HepG2 (cell line): ENCODE results near the gene C20orf144. TPM values are rescaled to one million over a fixed set of nuclear protein-coding genes. Genes with fewer than 3 reads are reported as not detected.

Source experiments
- ARNTL ChIP-seq: sonication (generic); formaldehyde crosslinking; IDR thresholded peaks from 2 replicates; pipeline ENCODE4 v1.4.0; 2020; ENCODE audit warnings: mild to moderate bottlenecking, missing genetic modification reagents
- ATRX ChIP-seq: sonication (generic); formaldehyde crosslinking; IDR thresholded peaks from 2 replicates; pipeline ENCODE4 v1.4.0; 2020; ENCODE audit warnings: missing genetic modification reagents, borderline replicate concordance
- BRD4 ChIP-seq: sonication (generic); formaldehyde crosslinking; IDR thresholded peaks from 2 replicates; pipeline ENCODE4 v1.4.0; 2020; ENCODE audit warnings: missing genetic modification reagents
- ETV5 ChIP-seq: IDR thresholded peaks from 2 replicates; pipeline ENCODE4 v1.6.1; 2018; ENCODE audit warnings: missing biosample characterization, missing genetic modification reagents, inconsistent platforms, borderline replicate concordance
- GABPA ChIP-seq, 2 experiments: IDR thresholded peaks; 2 replicates each; pipeline ENCODE4 v1.6.1; 2011 to 2016; ENCODE audit warnings: low read depth in 2 of 2, low read length in 1 of 2, missing biosample characterization in 1 of 2, missing genetic modification characterization in 1 of 2
- PAX8 ChIP-seq: sonication (generic); formaldehyde crosslinking; IDR thresholded peaks from 2 replicates; pipeline ENCODE4 v1.8.0; 2022; ENCODE audit warnings: mild to moderate bottlenecking, missing genetic modification reagents, borderline replicate concordance
- SETDB1 ChIP-seq: sonication (generic); formaldehyde crosslinking; IDR thresholded peaks from 2 replicates; pipeline ENCODE4 v1.5.1; 2020; ENCODE audit warnings: missing genetic modification reagents, mild to moderate bottlenecking, borderline replicate concordance
- SNRNP70 ChIP-seq: fragments of 200-400 bp; formaldehyde crosslinking; IDR thresholded peaks from 2 replicates; pipeline ENCODE4 v1.6.1; 2017; ENCODE audit warnings: mild to moderate bottlenecking, low read depth, low read length, moderate library complexity
- UBTF ChIP-seq: sonication (generic); formaldehyde crosslinking; IDR thresholded peaks from 2 replicates; pipeline ENCODE4 v1.4.0; 2020; ENCODE audit warnings: mild to moderate bottlenecking, missing genetic modification reagents
- ZBTB33 ChIP-seq: sonication (generic); formaldehyde crosslinking; IDR thresholded peaks from 2 replicates; pipeline ENCODE4 v1.4.0; 2020; ENCODE audit warnings: missing genetic modification reagents
- ZNF205 ChIP-seq: IDR thresholded peaks from 2 replicates; pipeline ENCODE4 v1.6.1; 2018; ENCODE audit warnings: missing biosample characterization, missing genetic modification reagents
- ZNF30 ChIP-seq: sonication (generic); formaldehyde crosslinking; IDR thresholded peaks from 2 replicates; pipeline ENCODE4 v1.5.0; 2020; ENCODE audit warnings: mild to moderate bottlenecking, missing genetic modification reagents
- ZNF747 ChIP-seq: sonication (generic); formaldehyde crosslinking; IDR thresholded peaks from 2 replicates; pipeline ENCODE4 v1.8.1; 2023; ENCODE audit warnings: missing genetic modification reagents, mild to moderate bottlenecking, borderline replicate concordance
- ZNF782 ChIP-seq: sonication (generic); formaldehyde crosslinking; IDR thresholded peaks from 2 replicates; pipeline ENCODE4 v1.4.0; 2020; ENCODE audit warnings: missing genetic modification reagents, mild to moderate bottlenecking, borderline replicate concordance
- ZNF83 ChIP-seq: sonication (generic); formaldehyde crosslinking; IDR thresholded peaks from 2 replicates; pipeline ENCODE4 v1.4.0; 2020; ENCODE audit warnings: missing genetic modification reagents, mild to moderate bottlenecking, borderline replicate concordance
- ZSCAN30 ChIP-seq: sonication (generic); formaldehyde crosslinking; IDR thresholded peaks from 2 replicates; pipeline ENCODE4 v1.5.0; 2020; ENCODE audit warnings: mild to moderate bottlenecking, missing genetic modification reagents
- polyA plus RNA-seq, 8 experiments: library from polyadenylated mRNA; depleted of rRNA in 3 of 8; stranded (reverse) in 7 of 8; unstranded in 1 of 8; fragments of >200 nt; fragmentation: Illumina TruSeq in 4 of 8; extraction: Trizol in 4 of 8; gene quantifications; 2 replicates each; pipeline versions ENCODE4 v1.2.1 to v1.2.3, GENCODE V29; 2011 to 2016; ENCODE audit warnings: low read depth in 4 of 8, missing spikeins in 1 of 8, mixed read lengths in 1 of 8; ENCODE audit not compliant: insufficient read depth in 1 of 8
- total RNA-seq, 5 experiments: library from RNA; depleted of rRNA; stranded (reverse); fragments of >200 nt; fragmentation: Illumina TruSeq; extraction: Trizol; gene quantifications; 2 replicates each; pipeline ENCODE4 v1.2.3, GENCODE V29; 2016; ENCODE audit warnings: low read depth in 1 of 5
- TF ChIP-seq, protein P1 (sequence below): IDR thresholded peaks from 2 replicates; pipeline ENCODE4 v1.6.1; 2016; ENCODE audit warnings: low read depth, borderline replicate concordance
- TF ChIP-seq, protein P2 (sequence below): sonication (generic); formaldehyde crosslinking; IDR thresholded peaks from 2 replicates; pipeline ENCODE4 v1.5.1; 2020; ENCODE audit warnings: mild to moderate bottlenecking, missing genetic modification reagents, moderate library complexity

Gene C20orf144
- total and polyA plus RNA-seq, 2 of the 13 experiments (the other 11 are each of a cell fraction or from before 2014, with no cell fraction given), result 0.09 to 0.16 TPM

DNA sequence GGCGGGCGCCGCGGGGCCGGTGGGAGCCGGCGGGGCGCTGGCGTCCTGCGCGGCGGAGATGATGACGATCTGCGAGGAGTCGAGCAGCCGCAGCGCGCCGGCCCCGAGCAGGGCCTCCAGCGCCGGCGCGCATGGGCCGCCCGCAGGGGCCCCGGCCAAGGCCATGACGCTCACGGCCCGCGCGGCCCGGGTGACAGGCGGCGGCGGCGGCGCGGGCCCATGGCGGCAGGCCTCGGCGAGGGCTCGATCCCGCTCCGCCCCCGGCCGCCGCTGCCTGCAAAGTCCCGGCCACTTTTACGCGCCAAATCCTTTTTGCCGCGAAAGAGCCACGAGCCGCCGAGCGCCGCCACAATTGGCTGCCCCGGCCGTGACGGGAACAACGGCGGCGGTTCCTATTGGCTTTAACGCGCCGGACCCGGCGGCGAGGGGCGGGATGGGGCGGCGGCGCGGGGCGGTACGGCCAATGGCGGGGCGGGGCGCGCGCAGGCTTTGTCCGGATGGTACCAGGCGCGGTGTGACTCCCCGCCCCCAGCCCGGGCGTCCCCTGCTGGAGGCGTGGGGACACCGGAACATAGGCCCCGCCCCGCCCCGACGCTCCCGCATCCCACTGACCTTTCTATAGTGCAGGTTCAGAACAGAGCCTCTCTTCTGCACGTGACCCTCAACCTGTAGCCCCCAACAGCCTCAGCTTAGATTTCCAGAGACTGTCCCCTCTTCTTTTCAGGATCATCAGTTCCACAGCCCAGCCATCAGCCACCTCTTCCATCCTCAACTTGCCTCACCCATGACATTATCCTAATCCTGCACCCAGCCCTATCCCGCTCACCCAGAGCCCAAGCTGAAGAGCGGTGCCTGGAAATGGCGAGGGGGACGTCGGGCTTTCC, 24.2 kb downstream of the C20orf144 start, which contains the start of gene E2F1 (continued):
- TF ChIP-seq ZBTB33 (no peak), ZNF83 (no peak), ARNTL (CRISPR knock-in tag) (peak; percentile 67; the same call in 1 of the 2 replicates), ETV5 (CRISPR knock-in tag) (peak; percentile 69), UBTF (peak; percentile 41), SETDB1 (CRISPR knock-in tag) (no peak), PAX8 (peak; percentile 38; the same call in 1 of the 2 replicates), ZNF205 (CRISPR knock-in tag) (peak; percentile 76; the same call in 1 of the 2 replicates), SNRNP70 (no peak), ZNF30 (CRISPR knock-in tag) (no peak), ZNF782 (CRISPR knock-in tag) (0 out of 2 replicates have a peak, but pooled peaks have one; percentile 24), BRD4 (CRISPR knock-in tag) (no peak), ZSCAN30 (CRISPR knock-in tag) (peak; percentile 75; the same call in 1 of the 2 replicates), ZNF747 (CRISPR knock-in tag) (peak; percentile 87; the same call in 1 of the 2 replicates), ATRX (CRISPR knock-in tag) (no peak), GABPA (IDR thresholded peaks at IDR 0.05; ENCODE audit: low read depth, low read length) (no peak), GABPA (CRISPR knock-in tag; IDR thresholded peaks at IDR 0.05; ENCODE audit: low read depth) (no peak)
- TF ChIP-seq, protein P1, sequence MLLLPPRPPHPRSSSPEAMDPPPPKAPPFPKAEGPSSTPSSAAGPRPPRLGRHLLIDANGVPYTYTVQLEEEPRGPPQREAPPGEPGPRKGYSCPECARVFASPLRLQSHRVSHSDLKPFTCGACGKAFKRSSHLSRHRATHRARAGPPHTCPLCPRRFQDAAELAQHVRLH (CRISPR knock-in tag), result 0 out of 2 replicates have a peak, but pooled peaks have one; percentile 55
- TF ChIP-seq, protein P2, sequence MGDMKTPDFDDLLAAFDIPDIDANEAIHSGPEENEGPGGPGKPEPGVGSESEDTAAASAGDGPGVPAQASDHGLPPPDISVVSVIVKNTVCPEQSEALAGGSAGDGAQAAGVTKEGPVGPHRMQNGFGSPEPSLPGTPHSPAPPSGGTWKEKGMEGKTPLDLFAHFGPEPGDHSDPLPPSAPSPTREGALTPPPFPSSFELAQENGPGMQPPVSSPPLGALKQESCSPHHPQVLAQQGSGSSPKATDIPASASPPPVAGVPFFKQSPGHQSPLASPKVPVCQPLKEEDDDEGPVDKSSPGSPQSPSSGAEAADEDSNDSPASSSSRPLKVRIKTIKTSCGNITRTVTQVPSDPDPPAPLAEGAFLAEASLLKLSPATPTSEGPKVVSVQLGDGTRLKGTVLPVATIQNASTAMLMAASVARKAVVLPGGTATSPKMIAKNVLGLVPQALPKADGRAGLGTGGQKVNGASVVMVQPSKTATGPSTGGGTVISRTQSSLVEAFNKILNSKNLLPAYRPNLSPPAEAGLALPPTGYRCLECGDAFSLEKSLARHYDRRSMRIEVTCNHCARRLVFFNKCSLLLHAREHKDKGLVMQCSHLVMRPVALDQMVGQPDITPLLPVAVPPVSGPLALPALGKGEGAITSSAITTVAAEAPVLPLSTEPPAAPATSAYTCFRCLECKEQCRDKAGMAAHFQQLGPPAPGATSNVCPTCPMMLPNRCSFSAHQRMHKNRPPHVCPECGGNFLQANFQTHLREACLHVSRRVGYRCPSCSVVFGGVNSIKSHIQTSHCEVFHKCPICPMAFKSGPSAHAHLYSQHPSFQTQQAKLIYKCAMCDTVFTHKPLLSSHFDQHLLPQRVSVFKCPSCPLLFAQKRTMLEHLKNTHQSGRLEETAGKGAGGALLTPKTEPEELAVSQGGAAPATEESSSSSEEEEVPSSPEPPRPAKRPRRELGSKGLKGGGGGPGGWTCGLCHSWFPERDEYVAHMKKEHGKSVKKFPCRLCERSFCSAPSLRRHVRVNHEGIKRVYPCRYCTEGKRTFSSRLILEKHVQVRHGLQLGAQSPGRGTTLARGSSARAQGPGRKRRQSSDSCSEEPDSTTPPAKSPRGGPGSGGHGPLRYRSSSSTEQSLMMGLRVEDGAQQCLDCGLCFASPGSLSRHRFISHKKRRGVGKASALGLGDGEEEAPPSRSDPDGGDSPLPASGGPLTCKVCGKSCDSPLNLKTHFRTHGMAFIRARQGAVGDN, result peak; percentile 77
